HG03025 (cell line): ENCODE data around the gene NOD2.
A peak's percentile ranks its signal among the peaks of the same experiment; 100 is the strongest.

Source experiments
- ATAC-seq: cut with Tn5 transposase; IDR thresholded peaks from one replicate; pipeline ENCODE4 v1.9.1; 2021; ENCODE audit warnings: mild to moderate bottlenecking, moderate library complexity; ENCODE audit not compliant: unreplicated experiment, low FRiP score

Gene NOD2

DNA sequence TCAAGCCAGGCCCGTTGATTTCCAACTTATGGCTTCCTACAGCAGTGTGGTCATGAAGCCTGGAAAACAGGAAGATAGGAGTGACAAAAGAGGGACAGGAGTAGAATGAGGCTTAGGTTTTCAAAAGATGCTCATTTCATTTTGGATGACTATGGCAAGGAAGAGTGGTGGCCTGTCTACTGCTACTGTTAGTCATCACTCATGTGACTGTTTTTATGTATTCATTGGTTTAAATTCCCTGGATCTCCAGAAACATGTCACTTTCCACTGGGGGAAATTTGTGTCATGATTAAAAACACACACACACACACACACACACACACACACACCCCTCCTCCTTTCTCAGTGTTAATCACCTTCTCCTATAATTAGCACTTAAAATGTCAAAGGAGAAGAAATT lies 47.3 kb downstream of the NOD2 start:
- no peak for ATAC-seq

DNA sequence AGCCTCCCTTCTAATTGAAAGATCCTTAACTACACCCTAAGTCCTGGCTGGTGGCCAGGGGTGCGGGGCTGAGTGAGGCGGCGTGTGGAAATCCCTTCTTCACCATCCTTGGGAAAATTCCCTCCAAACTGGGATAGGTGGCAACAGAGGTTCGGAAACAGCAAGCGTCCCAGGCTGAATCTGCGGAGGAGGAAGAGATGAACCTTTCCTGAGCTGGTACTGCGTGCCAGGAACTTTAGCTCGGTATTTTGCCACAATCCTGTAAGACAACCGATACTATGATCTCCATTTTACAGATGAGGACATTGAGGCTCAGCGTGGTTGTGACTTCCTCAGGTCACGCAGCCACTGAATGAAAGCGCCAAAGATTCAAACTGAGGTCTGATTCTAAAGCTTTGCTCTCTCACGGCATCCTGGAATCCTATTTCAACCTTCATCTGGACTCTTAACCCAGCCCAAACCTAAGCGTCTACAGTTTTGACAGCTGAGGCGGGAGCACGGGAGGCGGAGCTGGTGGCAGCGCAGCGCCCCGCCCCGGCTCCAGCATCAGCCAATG lies 47.9 kb downstream of the NOD2 start:
- no peak for ATAC-seq

DNA sequence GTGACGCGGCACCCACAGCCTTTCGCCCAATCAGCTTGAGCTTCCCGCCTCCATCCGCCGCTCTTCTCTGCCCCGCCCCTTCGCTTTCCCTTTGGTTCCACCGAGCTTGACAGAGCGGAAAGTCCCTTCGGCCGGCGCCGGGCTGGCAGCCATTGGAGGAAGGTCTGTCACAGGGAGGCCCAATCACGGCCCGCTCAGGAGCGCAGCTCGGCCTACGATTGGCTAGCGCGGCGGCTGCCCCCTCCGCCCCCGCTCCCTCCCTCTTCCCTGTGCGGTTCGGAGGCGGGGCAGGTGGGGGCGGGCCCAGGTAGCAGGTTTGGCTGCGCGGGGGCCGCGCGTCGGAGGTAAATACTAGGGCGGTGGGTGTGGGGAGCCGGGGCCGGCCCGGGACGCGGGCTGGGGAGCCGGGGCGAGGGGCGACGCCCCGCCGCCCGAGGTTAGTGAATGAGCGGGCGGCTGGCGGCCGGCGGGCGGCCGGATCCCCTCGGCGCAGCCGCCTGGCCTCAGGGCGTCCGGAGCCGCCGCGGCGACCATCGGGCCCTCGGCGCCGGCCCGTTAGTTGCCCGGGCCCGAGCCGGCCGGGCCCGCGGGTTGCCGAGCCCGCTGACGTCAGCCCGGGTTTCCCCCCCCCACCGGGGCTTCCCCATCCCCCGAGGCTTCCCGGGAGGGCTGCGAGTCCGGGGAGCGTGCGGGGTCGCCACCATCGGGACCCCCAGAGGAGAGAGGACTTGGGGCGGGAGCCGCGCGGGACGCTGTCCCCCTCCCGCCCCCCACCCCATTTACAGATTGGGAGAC lies 48.6 kb downstream of the NOD2 start, which contains the start of gene CYLD:
TSS of gene CYLD (plus strand) at position 306 of the 795 bp plus-strand sequence. CDS start 7,613 bp downstream, outside the sequence.
- peak; percentile 88 for ATAC-seq

DNA sequence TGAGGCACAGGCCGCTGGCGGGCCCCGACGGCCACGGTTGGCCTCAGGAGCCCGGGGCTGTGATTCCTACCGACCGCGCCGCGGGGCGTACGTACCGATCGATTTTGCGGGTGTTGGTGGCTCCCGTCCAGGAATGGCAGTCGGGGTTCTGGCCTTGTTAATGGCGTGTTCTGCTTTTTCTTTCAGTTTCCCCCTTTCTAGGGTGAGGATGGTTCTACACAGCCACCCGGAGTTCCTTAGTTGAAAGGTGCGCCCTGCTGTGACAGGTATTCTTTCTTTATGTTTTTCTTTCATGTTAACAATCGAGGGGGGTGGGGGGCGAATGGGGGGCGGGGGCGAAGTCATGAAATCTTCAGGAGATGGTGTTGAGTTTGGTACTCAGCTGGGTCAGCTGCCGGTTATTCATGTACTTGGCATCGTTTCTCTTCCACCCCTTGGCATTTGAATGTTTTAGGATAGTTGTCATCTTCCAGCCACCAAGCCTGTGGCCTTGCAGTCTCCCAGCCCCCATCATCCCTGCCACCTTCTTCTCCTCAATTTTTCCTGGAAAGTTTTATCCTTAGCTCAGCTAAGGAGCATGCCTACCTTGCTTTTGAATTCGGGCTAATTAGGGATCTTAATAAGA lies 49.3 kb downstream of the NOD2 start:
- peak; percentile 7 for ATAC-seq

DNA sequence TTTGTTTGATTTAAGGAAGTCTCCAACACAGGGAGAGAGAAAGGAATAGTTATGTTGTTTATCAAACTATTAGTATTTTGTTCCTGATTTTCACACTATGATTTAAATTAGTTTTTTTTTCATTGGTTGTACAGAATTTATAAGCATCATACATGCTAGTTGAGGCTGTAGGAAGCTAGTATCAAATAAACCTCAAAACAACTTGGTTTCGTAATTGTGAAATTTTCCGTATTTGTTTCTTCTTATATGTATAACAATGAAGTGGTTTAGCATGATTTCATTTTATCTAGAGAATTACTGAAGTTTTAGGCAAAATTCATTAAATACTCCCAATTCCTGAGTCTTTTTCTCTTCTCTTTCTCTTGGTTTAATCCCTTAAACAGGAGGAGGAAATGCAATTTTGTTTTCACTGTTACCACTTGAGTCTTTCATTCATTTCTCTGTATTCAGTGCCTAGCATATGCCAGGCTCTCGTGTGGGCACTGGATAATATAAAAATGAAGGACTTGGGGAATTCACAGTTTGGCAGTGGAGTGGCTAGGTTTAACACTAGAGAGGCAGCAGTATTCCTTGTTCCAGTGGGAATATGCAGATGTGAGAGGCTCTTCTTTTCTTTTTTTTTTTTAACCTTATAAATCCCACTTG lies 50.3 kb downstream of the NOD2 start:
- ATAC-seq: no peak

DNA sequence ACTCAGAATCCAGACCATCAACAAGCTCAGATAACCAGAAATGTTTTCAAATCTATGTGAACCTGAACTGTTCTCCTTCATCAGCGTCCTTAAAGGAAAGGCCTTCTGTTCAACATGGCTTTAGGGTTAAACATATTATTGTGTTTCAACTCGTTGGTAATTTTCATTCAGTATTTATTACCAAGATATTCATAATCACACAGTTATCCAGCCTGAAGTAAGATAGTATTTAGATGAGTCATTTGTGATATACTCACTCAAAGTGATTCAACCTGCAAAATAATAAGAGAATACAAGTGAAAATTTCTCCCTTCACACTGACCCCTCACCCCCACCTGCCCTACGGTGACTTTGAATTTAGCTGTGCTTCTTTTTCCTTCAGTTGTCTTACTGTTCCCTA lies 51.5 kb downstream of the NOD2 start:
- ATAC-seq: no peak

DNA sequence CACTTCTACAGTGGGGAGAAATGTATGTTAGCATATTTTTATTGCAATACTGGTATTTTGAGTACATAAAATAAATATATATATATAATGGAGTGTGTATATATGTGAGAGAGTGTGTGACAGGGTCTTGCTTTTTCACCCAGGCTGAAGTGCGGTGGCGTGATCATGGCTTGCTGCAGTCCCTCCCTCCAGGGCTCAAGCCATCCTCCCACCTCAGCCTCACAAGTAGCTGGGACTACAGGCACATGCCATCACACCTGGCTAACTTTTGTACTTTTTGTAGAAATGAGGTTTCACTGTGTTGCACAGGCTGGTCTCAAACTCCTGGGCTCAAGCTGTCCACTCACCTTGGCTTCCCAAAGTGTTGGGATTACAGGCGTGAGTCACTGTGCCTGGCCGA lies 52.5 kb downstream of the NOD2 start:
- ATAC-seq: no peak

DNA sequence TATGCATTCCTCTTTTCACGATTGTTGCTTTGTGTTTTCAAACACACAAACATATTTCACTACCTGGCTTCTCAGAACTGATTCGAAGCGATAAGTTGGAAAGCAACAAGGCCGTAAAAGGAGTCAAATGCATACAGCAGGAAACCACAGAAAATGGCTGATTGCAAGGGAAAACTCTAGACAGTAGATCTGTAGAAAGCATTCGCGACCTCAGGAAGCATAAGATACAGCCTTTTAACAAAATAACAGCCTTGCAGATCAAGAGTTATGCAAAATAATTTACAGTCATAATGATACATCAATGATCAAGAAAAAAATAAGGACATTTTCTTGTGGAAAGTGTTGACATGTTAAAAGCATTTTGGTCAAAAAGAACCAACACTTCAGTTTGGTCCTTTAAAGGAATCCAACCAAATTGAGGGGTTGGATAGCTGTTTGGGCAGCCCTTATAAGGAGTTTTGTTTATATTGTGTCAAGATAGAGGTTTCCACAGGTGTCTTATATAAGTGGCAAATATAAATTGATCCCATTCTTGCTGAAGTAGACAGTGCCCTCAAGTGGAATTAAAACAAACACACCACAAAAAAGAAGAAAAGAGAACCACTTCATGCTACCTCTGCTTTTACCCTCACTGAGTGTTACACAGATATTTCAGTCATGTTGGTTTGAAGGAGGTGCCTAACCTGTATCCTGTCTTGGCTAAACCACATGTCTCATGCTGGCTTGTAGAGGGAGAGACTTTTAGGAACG lies 54.0 kb downstream of the NOD2 start:
- no peak for ATAC-seq

DNA sequence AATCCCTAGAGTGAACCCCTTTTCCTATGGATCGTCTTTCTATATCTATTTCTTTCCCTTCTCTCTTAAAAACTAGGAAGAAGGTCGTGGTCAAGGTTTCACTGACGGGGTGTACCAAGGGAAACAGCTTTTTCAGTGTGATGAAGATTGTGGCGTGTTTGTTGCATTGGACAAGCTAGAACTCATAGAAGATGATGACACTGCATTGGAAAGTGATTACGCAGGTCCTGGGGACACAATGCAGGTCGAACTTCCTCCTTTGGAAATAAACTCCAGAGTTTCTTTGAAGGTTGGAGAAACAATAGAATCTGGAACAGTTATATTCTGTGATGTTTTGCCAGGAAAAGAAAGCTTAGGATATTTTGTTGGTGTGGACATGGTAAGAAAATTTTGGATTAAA lies 58.1 kb downstream of the NOD2 start:
- ATAC-seq: no peak

DNA sequence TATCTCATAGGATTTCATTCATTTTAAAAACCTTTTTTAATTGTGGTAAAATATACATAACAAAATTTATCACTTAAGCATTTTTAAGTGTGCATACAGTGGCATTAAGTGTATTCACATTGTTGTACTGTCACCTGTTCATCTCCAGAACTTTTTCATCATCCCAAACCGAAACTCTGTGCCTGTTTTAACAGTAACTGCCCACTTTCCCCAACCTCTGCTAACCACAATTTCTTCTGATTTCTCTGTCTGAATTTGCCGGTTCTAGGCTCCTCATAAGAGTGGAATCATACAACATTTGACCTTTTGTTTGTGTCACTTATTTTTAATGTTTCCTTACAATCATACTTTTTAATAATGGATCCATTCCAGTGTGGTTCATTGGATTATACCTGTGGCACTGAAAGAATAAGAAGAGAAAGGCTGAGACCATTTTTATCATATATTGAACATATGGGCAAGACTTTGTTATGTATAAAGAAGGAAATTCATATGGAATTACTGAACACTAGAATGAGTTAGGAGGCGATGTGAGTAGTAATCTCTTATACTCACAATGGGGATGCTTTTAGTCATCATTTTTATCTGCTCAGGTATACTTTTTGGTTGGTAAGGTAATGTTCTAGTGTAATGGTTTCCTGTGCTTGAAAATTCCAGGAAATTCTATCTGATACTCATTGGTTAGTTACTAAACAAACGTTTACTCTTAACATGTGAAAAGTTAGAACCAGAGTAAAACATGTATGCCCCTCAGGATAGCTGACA lies 59.2 kb downstream of the NOD2 start:
- no peak for ATAC-seq

DNA sequence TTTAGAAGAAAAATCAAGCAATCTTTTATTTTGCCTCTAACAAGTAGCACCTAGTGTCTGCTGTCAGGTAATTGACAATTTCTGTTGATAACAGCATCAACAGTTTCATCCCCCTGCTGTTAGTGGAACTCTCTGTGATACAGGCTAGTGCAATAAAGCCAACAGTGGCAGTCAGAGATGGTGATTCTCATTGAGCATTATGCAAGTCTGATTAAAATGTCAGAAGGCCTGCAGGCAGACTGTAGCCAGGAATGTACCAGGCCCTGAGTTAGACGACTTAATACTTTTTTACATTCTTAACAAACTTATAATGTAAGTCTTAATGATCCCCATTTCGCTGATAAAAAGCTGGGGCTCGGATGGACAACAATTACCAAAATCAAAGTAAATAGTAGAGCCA lies 63.1 kb downstream of the NOD2 start:
- ATAC-seq: no peak

DNA sequence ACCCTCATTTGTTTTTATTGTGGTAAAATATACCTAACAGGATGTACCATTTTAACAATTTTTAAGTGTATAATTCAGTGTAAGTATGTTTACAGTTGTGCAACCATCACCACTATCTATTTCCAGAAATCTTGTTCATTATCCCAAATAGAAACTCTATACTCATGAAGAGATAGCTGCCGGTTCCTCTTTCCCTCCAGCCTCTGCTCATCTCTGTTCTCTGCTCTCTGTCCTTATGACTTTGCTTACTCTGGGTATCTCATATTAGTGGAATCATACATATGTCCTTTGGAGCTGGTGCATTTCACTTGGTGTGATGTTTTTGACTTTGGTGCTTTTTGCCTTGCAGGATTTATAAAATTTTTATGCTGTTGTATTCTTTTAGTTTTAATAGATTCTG lies 67.9 kb downstream of the NOD2 start:
- ATAC-seq: no peak

DNA sequence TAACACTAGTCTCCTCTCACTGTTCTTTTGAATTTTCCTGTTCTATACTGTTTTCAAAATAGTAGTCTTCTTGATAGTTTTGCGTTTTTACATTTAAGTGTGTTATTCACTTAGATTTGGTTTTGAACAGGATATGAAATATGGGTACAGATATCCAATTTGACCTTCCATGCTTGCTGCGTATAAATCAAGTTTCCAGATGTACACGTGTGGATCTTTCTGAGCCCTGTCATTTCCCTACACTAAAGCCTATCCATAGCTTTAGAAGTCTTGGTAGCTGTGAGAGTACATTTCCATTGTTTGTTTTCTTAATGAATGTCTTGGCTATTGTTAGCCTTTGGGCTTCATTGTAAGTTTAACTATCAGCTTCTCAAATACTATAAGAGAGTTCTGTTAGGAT lies 68.8 kb downstream of the NOD2 start:
- no peak for ATAC-seq

DNA sequence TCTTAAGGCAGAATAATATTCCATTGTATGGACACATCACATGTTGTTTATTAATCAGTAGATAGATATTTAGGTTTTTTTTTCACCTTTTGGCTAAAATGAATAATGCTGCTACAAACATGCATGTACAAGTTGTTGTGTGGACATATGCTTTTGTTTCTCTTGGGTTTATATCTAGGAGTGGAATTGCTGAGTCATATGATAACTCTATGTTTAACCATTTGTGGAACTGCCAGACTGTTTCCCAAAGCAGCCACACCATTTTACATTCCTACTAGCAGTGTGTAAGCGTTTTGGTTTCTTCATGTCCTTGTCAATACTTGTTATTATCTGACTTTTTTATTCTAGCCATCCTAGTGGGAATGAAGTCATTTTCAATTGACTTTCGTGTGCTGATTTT lies 69.8 kb downstream of the NOD2 start:
- ATAC-seq: no peak

DNA sequence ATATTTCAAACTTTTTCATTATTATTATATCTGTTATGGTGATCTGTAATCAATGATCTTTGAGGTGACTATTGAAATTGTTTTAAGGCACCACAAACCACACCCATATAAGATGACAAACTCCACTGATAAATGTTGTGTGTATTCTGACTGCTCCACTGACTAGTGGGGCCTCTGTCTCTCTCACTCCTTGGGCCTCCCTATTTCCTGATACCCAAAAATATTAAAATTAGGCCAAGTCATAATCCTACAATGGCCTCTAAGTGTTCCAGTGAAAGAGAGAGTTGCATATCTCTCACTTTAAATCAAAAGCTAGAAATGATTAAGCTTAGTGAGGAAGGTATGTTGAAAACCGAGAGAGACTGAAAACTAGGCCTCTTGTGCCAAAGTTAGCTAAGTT lies 71.9 kb downstream of the NOD2 start:
- ATAC-seq: no peak

DNA sequence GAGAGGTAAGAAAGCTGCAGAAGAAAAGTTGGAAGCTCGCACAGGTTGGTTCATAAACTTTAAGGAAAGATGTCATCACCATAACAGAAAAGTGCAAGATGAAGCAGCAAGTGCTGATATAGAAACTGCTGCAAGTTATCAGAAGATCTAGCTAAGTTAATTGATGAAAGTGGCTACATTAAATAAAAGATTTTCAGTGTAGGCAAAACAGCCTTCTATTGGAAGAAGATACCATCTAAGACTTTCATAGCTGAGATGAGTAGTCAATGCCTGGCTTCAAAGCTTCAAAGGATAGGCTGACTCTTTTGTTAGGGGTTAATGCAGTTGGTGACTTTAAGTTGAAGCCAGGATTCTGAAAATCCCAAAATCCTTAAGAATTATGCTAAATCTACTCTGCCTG lies 72.5 kb downstream of the NOD2 start:
- no peak for ATAC-seq

DNA sequence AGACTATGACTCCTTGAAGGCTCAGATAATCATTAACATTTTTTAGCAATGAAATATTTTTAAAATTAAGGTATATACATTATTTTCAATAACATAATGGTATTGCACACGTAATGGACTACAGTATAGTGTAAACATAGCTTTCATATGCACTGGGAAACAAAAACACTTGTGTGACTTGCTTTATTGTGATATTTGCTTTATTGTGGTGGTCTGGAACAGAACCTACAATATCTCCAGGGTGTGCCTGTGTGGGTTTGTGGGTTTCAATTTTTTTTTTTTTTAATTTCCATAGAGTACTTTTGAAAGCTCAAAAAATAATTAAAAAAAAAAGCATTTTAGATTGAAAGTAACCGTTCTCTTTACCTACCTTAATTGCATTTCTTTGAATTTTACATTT lies 73.8 kb downstream of the NOD2 start:
- ATAC-seq: no peak

DNA sequence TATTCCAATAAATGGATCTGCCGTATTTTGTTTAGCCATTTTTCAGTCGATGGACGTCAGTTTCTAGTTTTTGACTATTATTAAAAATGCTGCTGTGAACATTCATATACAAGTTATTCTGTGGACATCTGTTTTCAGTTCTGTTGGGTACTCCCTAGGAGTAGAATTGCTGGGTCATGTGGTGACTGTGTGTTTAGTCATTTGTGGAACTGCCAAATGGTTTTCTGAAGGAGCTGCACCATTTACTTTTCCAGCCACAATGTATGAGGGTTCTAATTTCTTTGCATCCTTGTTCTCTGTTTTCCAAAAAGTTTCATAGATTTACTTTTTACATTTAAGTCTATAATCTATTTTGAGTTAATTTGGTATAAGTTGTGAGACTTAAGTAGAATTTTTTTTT lies 78.0 kb downstream of the NOD2 start:
- ATAC-seq: no peak

DNA sequence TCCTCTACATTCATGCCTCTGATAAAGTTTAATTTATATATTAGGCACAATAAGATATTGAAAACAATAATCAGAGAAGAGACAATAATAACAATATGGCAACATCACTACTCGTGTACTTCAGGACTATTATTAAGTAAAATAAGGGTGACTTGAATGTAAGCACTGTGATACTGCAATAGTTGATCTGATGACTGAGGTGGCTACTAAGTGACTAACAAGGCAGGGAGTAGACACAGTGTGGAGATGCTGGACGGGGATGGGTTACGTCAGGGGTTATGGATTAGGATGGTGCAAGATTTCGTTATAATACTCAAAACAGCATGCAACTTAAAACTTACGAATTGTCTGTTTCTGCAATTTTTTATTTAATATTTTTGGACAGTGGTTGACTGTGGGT lies 81.0 kb downstream of the NOD2 start:
- no peak for ATAC-seq

DNA sequence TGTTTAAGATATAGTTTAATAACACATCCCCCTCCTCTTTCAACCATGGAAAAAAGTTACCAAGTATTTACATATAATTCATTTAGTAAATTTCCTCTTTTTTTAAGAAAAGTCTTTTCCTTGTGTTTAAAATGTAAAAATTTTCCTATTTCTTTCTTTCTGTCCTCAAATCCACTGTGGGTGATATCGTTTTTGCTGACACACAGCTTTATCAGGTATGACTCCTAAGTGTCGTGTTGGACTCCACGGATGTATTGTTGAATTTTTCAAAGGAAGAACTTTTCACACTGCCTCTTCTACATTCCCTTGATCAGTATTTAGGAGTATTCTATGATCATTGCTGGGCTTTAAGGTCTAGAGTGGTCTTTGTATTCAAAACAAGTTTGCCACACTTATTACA lies 81.6 kb downstream of the NOD2 start:
- ATAC-seq: no peak
